ENCODE measurements around the gene FUCA1.
A peak's percentile ranks its signal among the peaks of the same experiment; 100 is the strongest.
"Not testable (repeated sequence)": the region's sequence is repeated elsewhere in the genome, so short reads cannot be mapped to it uniquely, and the experiment has no call there.

Gene FUCA1

DNA sequence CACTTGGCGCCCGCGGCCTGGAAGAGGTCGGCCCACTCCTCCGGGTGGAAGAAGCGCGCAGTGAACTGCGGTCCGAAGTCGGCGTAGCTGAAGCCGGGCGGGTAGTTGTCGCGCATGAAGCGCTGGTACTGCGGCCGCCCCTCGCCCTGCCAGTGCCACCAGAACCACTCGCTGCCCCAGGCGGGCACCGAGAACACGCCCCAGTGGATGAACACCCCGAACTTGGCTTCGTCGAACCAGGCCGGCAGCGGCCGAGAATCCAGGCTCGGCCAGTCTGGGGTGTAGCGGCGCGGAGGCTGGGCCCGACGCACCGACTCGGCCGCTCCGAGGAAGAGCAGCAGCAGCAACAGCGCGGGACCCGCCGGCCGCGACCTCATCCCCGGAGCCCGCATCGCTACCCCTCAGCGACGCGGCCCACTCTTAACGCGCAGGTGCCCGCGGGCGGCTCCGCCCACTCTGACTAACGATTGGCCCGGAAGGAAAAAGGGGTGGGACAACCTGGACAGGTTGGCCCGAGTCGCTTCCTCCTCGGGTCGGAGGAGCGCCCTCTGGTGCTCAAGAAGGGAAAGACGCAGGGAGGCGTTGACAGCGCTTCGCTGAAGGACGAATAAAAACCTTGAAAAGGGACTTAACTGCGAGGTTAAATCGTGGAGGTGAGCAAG is at the start of gene FUCA1:
Gene FUCA1, minus strand, starts transcription at position 396 of the 662 bp plus-strand sequence. Its CDS starts 4 bp downstream, at position 392.
- DNase-seq (ENCODE audit: low read depth, low spot score): peak; percentile 67

DNA sequence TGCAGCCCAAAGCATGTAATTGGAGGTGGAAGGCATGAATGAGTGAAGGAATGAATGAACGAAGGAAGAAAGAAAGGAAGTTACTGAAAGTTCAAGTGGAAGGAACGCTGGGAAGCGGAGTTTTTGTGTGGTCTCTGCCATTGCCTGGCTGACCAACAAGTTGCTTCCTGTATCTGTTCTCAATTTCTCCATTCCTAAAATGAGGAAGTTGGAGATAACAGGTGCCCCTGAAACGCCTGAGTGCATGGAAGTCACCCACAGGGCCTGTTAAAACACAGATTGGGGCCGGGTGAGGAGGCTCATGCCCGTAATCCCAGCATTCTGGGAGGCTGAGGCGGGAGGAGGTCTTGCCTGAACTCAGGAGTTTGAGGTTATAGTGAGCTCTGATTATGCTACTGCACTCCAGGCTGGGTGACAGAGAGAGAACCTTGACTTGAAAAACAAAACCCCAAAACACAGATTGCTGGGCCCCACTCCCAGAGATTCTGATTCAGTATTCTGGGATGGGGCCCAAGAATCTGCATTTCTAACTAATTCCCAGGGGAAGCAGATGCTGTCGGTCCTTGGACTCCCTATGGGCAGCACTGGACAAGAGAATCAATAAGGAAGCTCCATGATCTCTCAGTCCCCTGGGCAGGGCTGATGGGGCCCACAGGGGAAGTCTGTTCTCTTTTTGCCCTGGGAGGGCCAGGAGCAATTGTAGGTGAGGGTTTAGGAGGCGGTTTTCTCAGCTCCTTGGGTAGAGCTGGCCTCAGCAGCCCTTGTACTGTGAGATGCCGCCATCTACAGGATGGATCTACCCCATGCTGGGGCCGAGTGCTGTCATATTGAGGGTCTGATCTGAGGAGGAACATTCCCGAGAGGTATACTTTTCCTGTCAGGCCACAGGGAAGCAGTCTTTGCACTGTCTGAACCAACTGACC is 48.4 kb upstream of the FUCA1 start:
- DNase-seq (ENCODE audit: low read depth, low spot score): no peak

DNA sequence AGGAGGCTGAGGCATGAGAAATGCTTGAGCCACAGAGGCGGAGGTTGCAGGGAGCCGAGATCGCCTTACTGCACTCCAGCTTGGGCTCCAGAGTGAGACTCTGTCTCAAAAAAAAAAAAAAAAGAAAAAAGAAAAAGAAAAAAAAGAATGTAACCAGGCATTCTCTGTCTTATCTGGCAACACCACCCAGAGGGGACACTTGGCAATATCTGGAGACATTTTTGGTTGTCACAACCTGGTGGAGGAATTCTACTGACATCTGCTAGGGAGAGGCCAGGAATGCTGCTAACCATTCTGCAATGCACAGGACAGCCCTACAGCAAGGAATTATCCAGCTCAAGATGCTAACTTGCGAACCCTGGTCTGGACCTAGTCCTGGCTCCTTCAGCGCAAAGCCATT is 47.4 kb upstream of the FUCA1 start:
- DNase-seq (ENCODE audit: low read depth, low spot score): no peak

DNA sequence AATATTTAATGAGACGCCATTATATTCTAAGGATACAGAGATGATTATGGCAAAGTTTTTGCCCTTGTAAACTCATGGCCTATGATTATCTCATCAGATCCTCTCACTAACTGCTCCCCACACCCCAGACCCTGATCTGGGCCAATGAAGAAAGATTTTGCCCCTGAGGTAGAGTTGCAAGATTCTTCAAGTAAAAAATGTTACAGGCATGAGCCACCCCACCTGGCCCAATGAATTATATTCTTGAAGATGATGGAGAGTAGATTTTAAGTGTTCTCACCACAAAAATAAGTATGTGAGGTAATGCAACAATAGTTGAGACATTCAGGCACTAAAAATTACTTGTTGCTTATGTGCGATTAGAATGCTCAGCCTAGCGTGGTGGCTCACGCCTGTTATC is 46.8 kb upstream of the FUCA1 start:
- DNase-seq (ENCODE audit: low read depth, low spot score): no peak

DNA sequence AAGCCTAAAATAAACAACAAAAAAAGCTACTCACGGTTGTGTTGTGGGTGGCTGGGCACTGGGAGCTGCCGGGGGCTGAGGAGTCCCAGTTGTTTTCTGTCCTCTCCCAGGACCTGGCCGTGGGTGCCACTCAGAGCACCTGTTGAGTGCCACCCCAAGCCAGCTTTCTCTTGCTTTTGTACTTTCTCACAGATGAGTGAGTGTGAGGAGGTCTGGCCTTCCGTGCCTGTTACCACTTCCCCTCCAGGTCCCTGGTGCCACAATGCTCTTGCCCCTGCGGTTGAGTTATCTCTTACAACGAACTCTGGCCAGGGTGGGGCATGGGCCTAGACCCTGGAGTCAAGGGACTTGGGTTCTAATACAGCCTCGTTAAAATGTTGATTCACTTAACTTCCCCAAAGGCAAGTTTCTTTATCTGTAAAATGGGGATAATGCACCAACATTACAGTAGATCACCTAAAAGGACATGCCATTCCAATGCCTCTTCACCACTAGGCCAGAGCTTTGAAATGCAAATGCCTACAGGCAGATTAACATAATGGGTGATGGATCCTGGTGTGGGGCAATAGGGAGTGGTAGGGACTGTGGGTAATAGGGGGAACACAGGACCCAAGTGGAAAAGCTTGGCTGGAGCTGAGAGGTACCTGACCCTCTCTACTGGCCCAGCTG is 45.3 kb upstream of the FUCA1 start, which contains the start of gene CNR2:
Gene CNR2, minus strand, starts transcription at position 151 of the 669 bp plus-strand sequence. CDS start 37,745 bp downstream, outside the sequence.
- no peak for DNase-seq (ENCODE audit: low read depth, low spot score)

DNA sequence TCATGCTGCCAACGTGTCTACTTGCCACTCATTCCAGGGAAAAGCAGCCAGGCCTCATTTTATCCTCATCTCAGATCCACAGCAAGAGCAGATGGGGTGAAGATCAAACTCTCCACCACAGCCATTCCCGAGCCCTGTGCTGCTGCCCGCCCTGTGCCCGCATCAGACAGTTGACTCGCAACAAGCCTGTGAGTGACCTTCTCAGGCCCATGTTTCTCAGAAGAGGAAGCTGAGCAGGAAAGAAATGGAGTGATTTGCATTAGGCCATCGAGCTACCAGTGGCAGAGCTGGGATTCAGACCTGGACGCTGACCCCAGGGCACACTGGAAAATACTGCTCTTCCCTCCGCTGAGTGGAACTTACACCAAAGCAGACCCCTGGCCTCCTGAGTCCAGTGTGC is 43.8 kb upstream of the FUCA1 start:
- DNase-seq (ENCODE audit: low read depth, low spot score): no peak

DNA sequence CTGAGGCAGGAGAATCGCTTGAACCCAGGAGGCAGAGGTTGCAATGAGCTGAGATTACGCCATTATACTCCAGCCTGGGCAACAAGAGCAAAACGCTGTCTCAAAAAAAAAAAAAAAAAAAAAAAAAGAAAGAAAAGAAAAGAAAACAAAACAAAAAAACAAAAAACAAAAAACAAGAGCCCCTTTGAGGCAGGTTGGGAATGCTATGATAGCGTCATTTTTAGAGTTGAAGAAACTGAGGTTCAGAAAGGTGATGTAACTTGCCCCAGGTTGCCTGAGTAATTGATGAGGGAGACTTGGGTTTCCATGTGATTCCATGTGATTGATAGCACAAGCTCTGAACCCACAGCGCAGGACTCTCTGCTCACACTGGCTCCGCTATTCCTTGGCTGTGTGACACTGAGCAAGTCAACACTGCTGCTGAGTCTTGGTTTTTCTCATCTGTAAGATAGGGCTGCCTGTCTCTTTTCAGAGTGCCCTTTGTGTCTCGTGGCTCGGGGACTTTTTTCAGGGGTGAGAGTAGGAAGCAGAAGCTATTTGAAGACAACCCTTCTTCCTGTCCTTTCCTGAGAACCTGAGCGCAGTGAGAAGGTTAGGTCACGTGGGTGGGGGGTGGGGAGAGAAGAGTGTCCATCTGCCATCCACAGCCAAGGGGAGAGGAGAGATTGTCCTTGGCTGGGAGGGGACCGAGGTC is 42.6 kb upstream of the FUCA1 start:
- no peak for DNase-seq (ENCODE audit: low read depth, low spot score)

DNA sequence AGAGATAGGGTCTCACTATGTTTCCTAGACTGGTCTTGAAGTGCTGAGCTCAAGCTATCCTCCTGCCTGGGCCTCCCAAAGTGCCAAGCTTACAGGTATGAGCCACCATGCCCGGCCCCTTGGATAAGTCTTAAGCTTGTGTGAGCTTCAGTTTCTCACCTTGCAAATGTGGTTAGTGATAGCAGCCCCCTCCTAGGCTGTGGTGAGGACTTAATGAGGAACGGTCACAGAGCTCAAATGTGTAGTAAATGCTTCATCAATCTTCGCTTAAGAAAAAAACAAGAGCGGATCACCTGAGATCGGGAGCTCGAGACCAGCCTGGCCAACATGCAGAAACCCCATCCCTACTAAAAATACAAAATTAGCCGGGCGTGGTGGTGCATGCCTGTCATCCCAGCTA is 42.1 kb upstream of the FUCA1 start:
- DNase-seq (ENCODE audit: low read depth, low spot score): no peak

DNA sequence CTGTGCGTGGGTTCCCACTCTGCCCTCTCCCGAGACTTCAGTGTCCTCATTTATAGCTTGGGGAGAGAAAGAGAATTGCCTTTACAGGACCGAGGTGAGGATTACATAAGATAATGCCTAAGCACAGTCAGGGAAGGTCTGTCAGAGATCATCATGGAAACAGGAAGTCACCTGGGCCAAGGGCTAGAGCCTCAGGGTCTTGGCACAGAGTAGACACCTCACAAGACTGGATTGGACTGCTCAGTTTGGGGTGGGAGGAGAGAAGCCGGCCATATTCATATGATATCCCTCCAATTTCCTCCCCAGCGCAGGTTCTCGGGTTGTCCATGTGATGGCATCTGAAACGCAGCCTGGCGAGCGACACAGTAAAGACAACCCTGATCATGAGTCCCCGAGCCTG is 41.3 kb upstream of the FUCA1 start:
- no peak for DNase-seq (ENCODE audit: low read depth, low spot score)

DNA sequence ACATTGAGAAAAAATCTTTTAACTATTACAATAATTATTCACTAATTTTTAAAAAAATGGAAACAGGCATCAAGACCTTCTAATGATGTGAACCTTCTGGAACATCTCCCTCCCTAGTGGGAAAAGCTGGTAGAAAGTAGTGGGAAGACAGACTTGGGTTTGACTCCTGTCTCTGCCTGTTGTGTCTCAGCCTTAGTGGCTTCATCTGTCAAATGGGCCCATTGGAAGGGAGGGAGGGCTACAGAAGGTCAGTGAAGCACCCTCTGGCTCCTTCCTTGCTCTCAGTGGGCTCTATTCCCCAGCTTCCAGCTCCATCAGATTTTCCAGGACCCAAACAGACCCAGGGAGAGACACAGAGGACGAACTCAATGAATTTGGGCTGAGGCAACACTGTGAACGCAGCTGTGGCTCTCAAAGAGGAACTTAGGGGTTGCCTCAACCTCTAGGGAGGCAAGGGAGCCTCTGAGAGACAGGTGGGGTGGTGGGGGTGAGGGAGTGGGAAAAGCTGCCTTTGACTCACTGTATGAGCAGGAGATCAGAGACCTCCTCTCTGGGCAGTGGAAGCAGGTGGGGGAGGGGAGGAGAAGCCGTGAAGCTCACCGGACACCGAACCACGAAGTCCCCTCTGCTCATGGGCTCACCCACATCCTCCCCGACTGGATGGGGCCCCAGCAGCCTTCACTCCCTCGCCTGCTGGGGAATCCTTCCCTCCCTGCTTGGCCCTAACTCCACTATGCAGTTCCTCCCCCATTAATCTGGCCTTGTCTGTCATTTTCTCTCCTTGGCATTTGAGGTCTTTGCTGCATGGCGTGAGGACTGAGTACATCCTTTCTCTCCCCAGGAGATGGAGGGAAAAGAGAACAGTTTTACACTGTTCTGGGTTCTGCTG is 40.6 kb upstream of the FUCA1 start:
- no peak for DNase-seq (ENCODE audit: low read depth, low spot score)

DNA sequence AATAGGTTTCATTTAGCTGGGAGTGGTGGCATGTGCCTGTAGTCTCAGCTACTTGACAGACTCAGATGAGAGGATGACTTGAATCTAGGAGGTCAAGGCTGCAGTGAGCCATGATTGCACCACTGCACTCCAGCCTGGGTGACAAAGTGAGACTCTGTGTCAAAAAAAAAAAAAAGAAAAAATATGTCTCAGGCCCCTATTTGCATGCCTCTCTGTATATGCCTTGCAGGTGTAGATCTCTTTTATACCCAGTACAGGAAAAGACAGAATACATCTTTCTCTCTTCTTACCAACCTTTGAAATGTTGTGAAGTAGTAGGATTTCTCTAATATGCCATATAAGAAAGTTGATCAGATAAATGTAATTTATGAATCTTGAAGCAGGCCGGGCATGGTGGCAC is 38.6 kb upstream of the FUCA1 start:
- DNase-seq (ENCODE audit: low read depth, low spot score): no peak

DNA sequence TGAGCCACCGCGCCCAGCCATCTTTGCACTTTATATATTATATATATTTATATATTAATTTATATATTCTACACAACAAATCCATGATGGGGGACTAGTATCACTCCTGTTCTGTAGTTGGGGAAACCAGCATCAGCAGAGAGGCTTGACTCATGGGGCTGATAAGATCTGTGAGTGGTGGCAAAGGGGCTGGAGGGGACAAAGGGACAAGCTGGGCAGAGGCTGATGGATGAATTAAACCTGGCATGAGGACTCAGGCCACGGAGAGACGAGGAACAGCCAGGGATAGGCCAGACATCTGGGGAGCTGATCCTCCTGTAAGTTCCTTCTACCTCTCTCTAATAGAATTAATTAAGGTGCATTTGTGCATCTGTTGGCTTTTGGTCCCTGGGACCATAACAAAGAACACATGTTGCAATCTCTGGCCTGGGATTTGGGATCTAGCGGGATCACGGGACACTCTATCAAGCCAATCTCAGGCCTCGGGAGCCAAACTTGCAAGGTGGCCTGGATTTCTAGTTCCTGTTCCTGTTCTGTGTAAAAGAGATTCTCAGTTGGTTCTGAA is 37.5 kb upstream of the FUCA1 start:
- no peak for DNase-seq (ENCODE audit: low read depth, low spot score)

DNA sequence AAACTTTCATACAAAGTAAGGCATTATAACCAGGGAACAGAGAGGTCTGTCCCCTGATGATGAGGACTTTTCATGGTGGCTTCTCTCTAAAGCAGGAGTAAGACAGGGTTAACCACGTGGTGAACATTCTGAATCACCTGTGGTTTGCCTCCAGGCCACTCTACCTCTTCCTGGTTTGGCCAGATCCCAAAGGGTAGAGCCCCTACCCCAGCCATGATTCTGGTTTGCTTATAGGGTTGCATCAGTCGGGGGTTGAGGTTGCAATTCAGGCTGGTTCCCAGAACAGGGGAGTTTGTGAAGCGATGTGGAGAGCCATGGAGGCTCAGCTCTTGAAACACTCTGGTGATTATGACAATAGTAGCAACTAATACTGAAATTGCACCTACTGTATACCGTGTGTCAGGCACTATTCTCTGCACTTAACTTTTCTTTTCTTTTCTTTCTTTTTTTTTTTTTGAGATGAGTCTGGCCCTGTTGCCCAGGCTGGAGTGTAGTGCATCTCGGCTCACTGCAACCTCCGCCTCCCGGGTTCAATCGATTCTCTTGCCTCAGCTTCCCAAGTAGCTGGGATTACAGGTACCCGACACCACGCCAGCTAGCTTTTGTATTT is 36.8 kb upstream of the FUCA1 start:
- DNase-seq (ENCODE audit: low read depth, low spot score): no peak

DNA sequence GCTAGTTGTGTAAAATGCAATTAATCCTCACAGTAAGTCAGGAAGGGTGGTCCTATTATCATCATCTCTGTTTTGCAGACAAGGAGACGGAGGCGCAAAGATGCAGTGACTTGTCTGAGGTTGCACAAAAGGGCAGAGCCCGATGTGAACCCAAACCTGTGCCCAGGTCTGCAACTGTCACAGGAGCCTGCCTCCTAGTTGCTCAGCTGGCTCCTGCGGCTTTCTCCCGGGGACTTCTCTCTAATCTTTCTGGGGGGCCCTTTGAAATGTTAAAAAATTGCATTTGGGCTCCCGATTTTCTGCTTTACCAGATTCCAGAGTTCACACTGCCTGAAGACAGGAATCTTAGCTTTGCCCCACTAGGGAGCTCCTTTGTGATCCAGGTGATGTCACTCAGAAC is 35.7 kb upstream of the FUCA1 start:
- no peak for DNase-seq (ENCODE audit: low read depth, low spot score)

DNA sequence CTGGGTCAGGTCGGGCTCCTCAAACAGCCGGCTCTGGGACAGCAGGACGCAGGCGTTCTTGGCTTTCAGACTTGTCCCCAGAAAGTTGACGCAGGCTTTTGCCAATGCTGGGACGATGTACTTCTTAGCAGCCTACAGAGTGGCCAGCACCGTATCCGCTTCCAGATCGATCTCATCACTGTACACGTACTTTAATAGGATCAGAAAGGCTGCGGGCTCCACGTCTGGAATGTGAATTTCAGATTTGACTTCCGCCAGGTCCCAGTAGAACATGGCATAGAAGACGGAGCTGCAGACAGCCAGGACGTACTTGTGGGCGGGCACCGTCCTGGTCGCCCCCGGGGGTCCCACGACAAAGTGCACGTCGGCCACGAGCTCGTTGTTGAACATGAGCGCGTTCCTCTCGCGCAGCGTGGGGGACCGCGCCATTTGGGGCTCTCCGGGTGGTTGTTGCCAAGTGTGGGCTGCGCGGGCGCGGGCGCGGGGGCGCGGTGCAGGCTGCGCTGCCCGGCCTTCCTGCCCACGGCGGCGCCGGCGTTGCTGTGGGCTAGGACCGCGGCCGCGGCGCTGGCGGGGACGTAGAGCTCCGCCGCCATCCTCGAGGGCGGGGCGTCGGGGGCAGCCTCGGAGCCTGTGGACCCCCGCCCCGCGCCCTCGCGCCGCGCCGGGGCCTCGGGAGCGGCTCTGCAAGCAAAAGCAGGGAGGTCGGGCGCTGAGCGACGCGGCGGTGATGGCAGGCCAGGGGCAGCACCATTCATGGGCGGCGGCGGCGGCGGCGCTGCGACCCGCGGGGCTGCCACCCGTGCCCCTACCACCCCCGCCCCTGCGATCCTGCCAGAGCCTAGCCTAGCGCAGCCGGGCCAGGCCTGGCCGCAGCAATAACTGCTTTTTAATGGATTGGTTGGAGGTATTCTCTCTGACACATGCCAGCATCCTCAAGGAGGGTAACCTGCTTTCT is 34.5 kb upstream of the FUCA1 start:
- no peak for DNase-seq (ENCODE audit: low read depth, low spot score)

DNA sequence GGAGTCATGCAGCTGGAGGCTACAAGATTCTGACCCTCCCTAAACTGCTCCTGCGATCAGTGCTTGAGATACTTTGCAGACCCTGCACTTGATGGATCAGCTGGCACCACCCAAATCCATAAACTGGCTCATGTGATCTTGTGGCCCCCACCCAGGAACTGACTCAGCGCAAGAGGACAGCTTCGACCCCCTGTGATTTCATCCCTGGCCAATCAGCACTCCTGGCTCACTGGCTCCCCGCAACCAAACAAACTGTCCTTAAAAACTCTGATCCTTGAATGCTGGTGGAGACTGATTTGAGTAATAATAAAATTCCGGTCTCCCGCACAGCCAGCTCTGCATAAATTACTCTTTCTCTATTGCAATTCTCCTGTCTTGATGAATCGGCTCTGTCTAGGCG is 31.9 kb upstream of the FUCA1 start:
- DNase-seq (ENCODE audit: low read depth, low spot score): not testable (repeated sequence)

DNA sequence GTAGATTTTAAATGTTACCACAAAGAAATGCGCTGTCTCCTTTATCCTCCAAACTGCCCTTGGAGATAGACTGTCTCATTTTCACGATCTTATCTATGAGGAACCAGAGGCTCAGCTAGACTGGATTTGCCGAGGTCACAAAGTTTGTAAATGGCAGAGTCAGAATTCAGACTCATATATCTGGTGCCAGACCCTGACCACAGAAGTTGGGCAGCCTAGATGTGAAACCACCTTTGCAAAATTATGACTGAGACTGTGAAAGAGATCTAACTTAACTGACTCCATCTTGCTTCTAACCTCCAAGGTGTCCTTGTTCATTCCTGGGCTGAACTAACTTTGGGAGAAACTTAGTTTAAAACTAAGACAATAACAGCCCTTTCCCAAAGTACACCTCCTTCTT is 31.0 kb upstream of the FUCA1 start:
- DNase-seq (ENCODE audit: low read depth, low spot score): no peak

DNA sequence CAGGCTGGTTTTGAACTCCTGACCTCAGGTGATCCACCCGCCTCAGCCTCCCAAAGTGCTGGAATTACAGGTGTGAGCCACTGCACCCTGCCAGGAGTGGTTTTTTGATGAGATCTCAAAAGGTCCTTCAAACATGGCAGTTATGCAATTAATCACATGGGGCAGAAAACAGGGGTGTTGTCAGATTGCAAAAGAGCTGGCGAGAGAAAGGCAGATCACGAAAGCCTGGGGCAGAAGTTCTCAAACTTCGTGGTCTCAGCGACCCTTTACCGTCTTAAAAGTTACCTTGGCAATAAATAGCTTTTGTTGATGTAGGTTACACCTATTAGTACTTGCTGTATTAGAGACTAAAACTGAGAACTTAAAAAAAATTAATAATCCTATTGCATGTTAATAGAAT is 29.0 kb upstream of the FUCA1 start:
- DNase-seq (ENCODE audit: low read depth, low spot score): no peak

DNA sequence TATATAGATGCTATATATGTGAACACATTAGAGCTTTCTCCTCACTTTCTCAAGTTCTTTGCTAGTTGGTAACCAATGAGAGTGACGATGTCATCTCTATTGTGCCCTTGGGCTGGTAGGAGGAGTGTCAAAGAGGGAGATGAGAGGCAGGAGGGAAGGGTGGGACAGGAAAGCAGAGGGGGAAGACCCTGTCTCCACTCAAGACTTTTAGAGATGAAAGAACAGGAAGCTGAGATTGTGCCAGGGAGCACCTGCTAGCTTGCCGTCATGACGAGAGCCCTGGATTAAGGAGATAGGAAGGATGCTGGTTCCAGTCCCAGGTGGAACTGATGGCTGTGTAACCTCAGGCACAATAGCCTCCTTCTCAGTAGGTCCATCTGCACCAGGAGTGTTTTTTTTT is 28.4 kb upstream of the FUCA1 start:
- DNase-seq (ENCODE audit: low read depth, low spot score): no peak
